ENCODE results near the gene LIG3. TPM values are rescaled to one million over a fixed set of nuclear protein-coding genes. Genes with fewer than 3 reads are reported as not detected.

Gene LIG3
- total and polyA plus RNA-seq, 2 donors (not counting 1 experiment from before 2014, with no cell fraction given): 19.4 to 28.2 TPM

DNA sequence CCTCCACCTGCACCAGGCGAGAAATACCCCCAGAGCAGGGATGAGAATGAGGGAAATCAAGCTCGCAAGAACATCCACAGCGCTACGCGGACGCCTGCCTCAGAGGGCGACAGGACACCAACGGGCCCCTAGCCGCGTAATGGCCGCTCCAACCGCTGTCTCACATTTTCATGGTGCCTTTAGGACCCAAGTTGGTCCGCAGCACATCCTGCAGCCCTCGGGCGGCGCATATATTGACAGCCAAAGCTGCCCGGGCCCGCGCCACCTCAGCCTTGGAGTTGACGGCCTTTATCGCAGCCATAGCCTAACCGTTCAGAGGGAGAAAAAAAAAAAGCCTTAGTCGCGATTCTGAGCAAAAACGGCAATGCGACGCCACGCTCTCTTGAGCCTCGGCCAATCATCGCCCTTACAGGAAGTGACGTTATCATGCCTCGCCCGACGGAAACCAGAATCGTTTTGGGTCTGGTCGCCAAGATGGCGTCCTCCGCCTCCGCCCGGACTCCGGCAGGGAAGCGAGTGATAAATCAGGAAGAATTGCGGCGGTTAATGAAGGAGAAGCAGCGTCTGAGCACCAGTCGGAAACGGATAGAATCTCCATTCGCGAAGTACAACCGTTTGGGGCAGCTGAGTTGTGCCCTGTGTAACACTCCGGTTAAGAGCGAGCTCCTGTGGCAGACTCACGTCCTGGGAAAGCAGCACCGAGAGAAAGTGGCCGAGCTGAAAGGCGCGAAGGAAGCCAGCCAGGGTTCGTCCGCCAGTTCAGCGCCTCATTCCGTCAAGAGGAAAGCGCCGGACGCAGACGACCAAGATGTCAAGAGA is 19.0 kb upstream of the LIG3 start, which contains the start of the genes CCT6B and ZNF830:
Gene CCT6B, minus strand, starts transcription at position 368 of the 819 bp plus-strand sequence. Its CDS starts 67 bp downstream, at position 301.
Gene ZNF830, plus strand, starts transcription at position 448 of the 819 bp plus-strand sequence. Its CDS starts 27 bp downstream, at position 475.
- no peaks in the 10 kb centered on the region for H3K36me3 ChIP-seq (ENCODE audit: control insufficient read depth, insufficient read depth, low read length)

DNA sequence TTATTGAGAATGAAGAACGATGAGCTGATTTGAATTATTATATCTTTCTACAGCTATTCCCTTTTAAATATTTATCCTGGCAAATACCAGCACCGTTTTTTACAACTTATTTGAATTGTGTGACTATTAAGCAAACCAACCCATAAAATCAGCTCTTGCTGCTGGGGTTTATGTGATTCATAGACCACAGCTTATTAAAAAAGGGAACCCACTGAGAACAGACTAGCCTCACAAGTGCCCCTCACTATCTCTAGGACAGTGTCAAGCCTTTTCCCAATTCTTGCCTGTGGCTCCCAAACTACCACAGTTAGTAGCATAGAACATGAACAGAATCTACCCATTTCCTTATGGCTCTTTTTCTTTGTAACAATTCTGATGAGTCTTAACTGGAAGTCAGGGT is 6.1 kb upstream of the LIG3 start:
- no peaks in the 10 kb centered on the region for H3K27me3 ChIP-seq (ENCODE audit: control insufficient read depth, insufficient read depth, low read length)
- no peaks in the 10 kb centered on the region for H3K4me1 ChIP-seq (ENCODE audit: control insufficient read depth, extremely low read depth, insufficient read depth, low read length)
- H3K4me2 ChIP-seq (ENCODE audit: extremely low read depth, insufficient read depth, low read length): no peak overlapping the region
- H3K27ac ChIP-seq (ENCODE audit: insufficient read depth, low read length): no peak overlapping the region
- DNase-seq (ENCODE audit: low read depth in 2 of 2): no peak
- no peaks in the 10 kb centered on the region for H3K36me3 ChIP-seq (ENCODE audit: control insufficient read depth, insufficient read depth, low read length)
- H2AFZ ChIP-seq (ENCODE audit: low read length): no peak overlapping the region
- H3K4me3 ChIP-seq (replicated peaks in 1 of 4; ENCODE audit: control extremely low read depth in 1 of 4, insufficient read depth in 1 of 4, low read depth in 3 of 4, low read length in 4 of 4): no peak overlapping the region
- no peaks in the 10 kb centered on the region for H4K20me1 ChIP-seq (ENCODE audit: control insufficient read depth, extremely low read depth, insufficient read depth, low read length)
- H3K9me3 ChIP-seq (ENCODE audit: control insufficient read depth, insufficient read depth, low read depth, low read length): no peaks in the 10 kb centered on the region
- no peaks in the 10 kb centered on the region for H3K79me2 ChIP-seq (ENCODE audit: control insufficient read depth, insufficient read depth, low read length)
- no peak overlapping the region for H3K9ac ChIP-seq (ENCODE audit: insufficient read depth, low read length)
- TF ChIP-seq, protein P1, sequence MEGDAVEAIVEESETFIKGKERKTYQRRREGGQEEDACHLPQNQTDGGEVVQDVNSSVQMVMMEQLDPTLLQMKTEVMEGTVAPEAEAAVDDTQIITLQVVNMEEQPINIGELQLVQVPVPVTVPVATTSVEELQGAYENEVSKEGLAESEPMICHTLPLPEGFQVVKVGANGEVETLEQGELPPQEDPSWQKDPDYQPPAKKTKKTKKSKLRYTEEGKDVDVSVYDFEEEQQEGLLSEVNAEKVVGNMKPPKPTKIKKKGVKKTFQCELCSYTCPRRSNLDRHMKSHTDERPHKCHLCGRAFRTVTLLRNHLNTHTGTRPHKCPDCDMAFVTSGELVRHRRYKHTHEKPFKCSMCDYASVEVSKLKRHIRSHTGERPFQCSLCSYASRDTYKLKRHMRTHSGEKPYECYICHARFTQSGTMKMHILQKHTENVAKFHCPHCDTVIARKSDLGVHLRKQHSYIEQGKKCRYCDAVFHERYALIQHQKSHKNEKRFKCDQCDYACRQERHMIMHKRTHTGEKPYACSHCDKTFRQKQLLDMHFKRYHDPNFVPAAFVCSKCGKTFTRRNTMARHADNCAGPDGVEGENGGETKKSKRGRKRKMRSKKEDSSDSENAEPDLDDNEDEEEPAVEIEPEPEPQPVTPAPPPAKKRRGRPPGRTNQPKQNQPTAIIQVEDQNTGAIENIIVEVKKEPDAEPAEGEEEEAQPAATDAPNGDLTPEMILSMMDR (conservative IDR thresholded peaks at IDR 0.05 in 1 of 2, IDR thresholded peaks at IDR 0.05 in 1 of 2; ENCODE audit: low read depth in 1 of 2, low read length in 2 of 2): no peak
- no peak for TF ChIP-seq EZH2 (IDR thresholded peaks at IDR 0.05; ENCODE audit: low read length, missing control alignments)

More for the DNA sequence above, 19.0 kb upstream of the LIG3 start, which contains the start of the genes CCT6B and ZNF830:
- H3K27ac ChIP-seq (ENCODE audit: insufficient read depth, low read length): peak within 1 kb of the TSS; percentile 99
- peak; percentile 94 to 96 for DNase-seq (ENCODE audit: low read depth in 2 of 2)
- H3K4me2 ChIP-seq (ENCODE audit: extremely low read depth, insufficient read depth, low read length): peak within 1 kb of the TSS; percentile 96
- H3K9ac ChIP-seq (ENCODE audit: insufficient read depth, low read length): peak within 1 kb of the TSS; percentile 95
- no peak for TF ChIP-seq EZH2 (IDR thresholded peaks at IDR 0.05; ENCODE audit: low read length, missing control alignments)
- TF ChIP-seq, protein P1 (conservative IDR thresholded peaks at IDR 0.05 in 1 of 2, IDR thresholded peaks at IDR 0.05 in 1 of 2; ENCODE audit: low read depth in 1 of 2, low read length in 2 of 2): no peak
- H3K79me2 ChIP-seq (ENCODE audit: control insufficient read depth, insufficient read depth, low read length): peaks cover 24% of the 10 kb centered on the region
- peaks cover 6% of the 10 kb centered on the region for H3K4me1 ChIP-seq (ENCODE audit: control insufficient read depth, extremely low read depth, insufficient read depth, low read length)
- peak within 1 kb of the TSS; percentile 90 to 100 (median 100) for H3K4me3 ChIP-seq (replicated peaks in 1 of 4; ENCODE audit: control extremely low read depth in 1 of 4, insufficient read depth in 1 of 4, low read depth in 3 of 4, low read length in 4 of 4)
- H4K20me1 ChIP-seq (ENCODE audit: control insufficient read depth, extremely low read depth, insufficient read depth, low read length): no peaks in the 10 kb centered on the region
- H3K27me3 ChIP-seq (ENCODE audit: control insufficient read depth, insufficient read depth, low read length): no peaks in the 10 kb centered on the region
- no peaks in the 10 kb centered on the region for H3K9me3 ChIP-seq (ENCODE audit: control insufficient read depth, insufficient read depth, low read depth, low read length)
- H2AFZ ChIP-seq (ENCODE audit: low read length): peak within 1 kb of the TSS; percentile 100

Measured in fibroblast of lung (primary cell).